Chondrocyte (in vitro differentiated cells): ENCODE data around the gene OAS2. TPM values are rescaled to one million over a fixed set of nuclear protein-coding genes. Genes with fewer than 3 reads are reported as not detected.

ENCODE experiments used
- DNase-seq: peaks from one replicate; pipeline ENCODE4 v3.0.0; 2021; ENCODE audit warnings: mixed read lengths, low spot score
- H3K27ac Mint-ChIP-seq: one replicate; pipeline ENCODE4 v1.8.0; 2021; ENCODE audit warnings: mild to moderate bottlenecking, moderate library complexity, mixed read lengths; ENCODE audit not compliant: unreplicated experiment
- H3K27me3 Mint-ChIP-seq: 2 replicates; pipeline ENCODE4 v1.8.0; 2021; ENCODE audit warnings: low read depth, mixed read lengths
- H3K36me3 Mint-ChIP-seq: 2 replicates; pipeline ENCODE4 v1.8.0; 2021; ENCODE audit warnings: low read depth, mixed read lengths
- H3K4me1 Mint-ChIP-seq: 2 replicates; pipeline ENCODE4 v1.8.0; 2021; ENCODE audit warnings: low read depth, mild to moderate bottlenecking, mixed read lengths
- H3K4me3 Mint-ChIP-seq: one replicate; pipeline ENCODE4 v1.8.0; 2021; ENCODE audit warnings: mild to moderate bottlenecking, moderate library complexity, mixed read lengths; ENCODE audit not compliant: unreplicated experiment
- H3K9me3 Mint-ChIP-seq: 2 replicates; pipeline ENCODE4 v1.8.0; 2021; ENCODE audit warnings: low read depth, mixed read lengths
- long read RNA-seq: library from polyadenylated mRNA; stranded (forward); transcript quantifications from one replicate; pipeline ENCODE4 v2.0.0, GENCODE V29; 2021
- total RNA-seq: library from RNA; stranded (reverse); gene quantifications from 3 replicates; pipeline ENCODE4 v1.2.1, GENCODE V29; 2021
- TF ChIP-seq, protein P1 (sequence below): fragments of 200-600 bp; sonication (generic); IDR thresholded peaks from 2 replicates; pipeline ENCODE4 v1.5.0; 2021; ENCODE audit warnings: antibody characterized with exemption, mild to moderate bottlenecking, moderate library complexity

OAS2 gene, protein sequence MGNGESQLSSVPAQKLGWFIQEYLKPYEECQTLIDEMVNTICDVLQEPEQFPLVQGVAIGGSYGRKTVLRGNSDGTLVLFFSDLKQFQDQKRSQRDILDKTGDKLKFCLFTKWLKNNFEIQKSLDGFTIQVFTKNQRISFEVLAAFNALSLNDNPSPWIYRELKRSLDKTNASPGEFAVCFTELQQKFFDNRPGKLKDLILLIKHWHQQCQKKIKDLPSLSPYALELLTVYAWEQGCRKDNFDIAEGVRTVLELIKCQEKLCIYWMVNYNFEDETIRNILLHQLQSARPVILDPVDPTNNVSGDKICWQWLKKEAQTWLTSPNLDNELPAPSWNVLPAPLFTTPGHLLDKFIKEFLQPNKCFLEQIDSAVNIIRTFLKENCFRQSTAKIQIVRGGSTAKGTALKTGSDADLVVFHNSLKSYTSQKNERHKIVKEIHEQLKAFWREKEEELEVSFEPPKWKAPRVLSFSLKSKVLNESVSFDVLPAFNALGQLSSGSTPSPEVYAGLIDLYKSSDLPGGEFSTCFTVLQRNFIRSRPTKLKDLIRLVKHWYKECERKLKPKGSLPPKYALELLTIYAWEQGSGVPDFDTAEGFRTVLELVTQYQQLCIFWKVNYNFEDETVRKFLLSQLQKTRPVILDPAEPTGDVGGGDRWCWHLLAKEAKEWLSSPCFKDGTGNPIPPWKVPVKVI
- 0.07 TPM in 1 of 3 replicates, not detected in the others for total RNA-seq
- long read RNA-seq: 0 reads

DNA sequence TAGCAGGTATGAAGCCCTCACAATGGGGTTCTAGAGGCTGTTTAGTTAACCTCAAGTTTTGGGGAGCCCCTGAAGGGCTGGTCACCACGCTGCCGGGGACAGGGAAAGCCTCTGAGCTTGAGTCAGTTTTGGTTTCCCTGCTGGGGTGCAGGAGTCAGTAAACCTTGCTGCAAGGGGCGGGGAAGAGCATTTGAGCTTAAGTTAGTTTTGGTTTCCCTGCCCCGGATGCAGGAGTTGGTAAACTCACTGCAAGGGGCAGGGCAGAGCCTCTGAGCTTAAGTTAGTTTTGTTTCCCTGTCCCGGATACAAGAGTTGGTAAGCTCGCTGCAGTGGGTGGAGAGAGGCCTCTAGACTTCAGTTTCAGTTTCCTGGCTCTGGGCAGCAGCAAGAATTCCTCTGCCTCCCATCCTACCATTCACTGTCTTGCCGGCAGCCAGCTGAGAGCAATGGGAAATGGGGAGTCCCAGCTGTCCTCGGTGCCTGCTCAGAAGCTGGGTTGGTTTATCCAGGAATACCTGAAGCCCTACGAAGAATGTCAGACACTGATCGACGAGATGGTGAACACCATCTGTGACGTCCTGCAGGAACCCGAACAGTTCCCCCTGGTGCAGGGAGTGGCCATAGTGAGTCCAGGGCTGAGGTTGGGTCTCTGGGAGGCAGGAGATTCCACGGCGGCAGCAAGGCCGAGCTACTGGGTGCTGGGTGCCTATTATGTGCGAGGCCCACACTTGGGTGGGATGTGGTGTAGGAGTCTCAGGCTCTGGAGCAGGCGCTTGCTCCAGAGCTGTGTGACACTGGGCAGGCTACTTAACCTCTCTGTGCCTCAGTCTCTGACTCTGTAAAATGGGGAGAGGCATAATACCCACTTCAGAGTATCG, at the start of gene OAS2:
OAS2 (plus strand) TSS at position 357 of the 878 bp plus-strand sequence; CDS start at position 447, 90 bp downstream.
- TF ChIP-seq, protein P1, sequence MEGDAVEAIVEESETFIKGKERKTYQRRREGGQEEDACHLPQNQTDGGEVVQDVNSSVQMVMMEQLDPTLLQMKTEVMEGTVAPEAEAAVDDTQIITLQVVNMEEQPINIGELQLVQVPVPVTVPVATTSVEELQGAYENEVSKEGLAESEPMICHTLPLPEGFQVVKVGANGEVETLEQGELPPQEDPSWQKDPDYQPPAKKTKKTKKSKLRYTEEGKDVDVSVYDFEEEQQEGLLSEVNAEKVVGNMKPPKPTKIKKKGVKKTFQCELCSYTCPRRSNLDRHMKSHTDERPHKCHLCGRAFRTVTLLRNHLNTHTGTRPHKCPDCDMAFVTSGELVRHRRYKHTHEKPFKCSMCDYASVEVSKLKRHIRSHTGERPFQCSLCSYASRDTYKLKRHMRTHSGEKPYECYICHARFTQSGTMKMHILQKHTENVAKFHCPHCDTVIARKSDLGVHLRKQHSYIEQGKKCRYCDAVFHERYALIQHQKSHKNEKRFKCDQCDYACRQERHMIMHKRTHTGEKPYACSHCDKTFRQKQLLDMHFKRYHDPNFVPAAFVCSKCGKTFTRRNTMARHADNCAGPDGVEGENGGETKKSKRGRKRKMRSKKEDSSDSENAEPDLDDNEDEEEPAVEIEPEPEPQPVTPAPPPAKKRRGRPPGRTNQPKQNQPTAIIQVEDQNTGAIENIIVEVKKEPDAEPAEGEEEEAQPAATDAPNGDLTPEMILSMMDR: no peak
- Mint-ChIP-seq H3K27ac (no peak within 1 kb of the TSS), H3K9me3 (peaks cover 17% of the 10 kb centered on the region), H3K4me3 (no peak within 1 kb of the TSS), H3K27me3 (peaks cover 5% of the 10 kb centered on the region), H3K4me1 (no peaks in the 10 kb centered on the region), H3K36me3 (no peaks in the 10 kb centered on the region)
- DNase-seq: no peak

DNA sequence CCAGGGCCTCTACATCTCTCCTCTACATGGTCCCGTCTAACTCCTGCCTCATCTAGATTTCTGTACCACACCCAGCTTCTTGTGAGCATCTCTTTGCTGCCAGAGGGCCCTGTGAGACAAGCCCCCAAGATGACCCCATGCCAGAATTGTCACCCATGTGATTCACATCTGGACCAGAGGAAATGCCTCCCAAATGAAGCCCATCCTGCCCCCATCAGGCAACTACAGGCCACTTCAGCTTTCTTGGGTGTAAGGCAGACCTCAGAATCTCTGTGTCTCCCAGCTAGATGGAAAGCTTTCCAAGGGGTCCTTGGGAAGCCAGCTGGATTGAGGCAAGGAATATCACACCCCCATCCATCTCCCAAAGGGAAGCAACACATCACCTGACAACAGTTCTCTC, 49.3 kb upstream of the OAS2 start:
- no peak for DNase-seq
- H3K27me3 Mint-ChIP-seq: peaks cover 18% of the 10 kb centered on the region
- H3K4me1 Mint-ChIP-seq: no peaks in the 10 kb centered on the region
- no peak overlapping the region for H3K4me3 Mint-ChIP-seq
- TF ChIP-seq, protein P1: no peak
- H3K36me3 Mint-ChIP-seq: no peaks in the 10 kb centered on the region
- H3K9me3 Mint-ChIP-seq: peaks cover 7% of the 10 kb centered on the region
- H3K27ac Mint-ChIP-seq: no peak overlapping the region

DNA sequence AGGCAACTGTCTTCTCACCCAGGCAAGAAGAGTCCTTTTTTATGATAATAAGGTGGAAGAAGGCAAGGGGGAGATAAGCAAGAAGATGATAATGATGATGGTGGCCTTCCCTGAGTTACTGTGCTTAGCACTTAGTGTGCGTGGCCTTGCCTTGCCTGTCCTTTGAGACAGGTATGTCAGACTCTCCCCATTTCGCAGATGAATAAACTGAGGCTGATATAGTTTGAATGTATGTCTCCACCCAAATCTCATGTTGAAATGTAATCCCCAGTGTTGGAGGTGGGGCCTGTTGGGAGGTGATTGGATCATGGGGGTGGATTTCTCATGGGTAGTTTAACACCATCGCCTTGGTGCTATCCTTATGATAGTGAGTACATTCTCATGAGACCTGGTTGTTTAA, 48.6 kb upstream of the OAS2 start:
- no peaks in the 10 kb centered on the region for H3K36me3 Mint-ChIP-seq
- no peak overlapping the region for H3K4me3 Mint-ChIP-seq
- H3K4me1 Mint-ChIP-seq: no peaks in the 10 kb centered on the region
- H3K9me3 Mint-ChIP-seq: peaks cover 7% of the 10 kb centered on the region
- DNase-seq: no peak
- TF ChIP-seq, protein P1: no peak
- no peak overlapping the region for H3K27ac Mint-ChIP-seq
- H3K27me3 Mint-ChIP-seq: peaks cover 17% of the 10 kb centered on the region

DNA sequence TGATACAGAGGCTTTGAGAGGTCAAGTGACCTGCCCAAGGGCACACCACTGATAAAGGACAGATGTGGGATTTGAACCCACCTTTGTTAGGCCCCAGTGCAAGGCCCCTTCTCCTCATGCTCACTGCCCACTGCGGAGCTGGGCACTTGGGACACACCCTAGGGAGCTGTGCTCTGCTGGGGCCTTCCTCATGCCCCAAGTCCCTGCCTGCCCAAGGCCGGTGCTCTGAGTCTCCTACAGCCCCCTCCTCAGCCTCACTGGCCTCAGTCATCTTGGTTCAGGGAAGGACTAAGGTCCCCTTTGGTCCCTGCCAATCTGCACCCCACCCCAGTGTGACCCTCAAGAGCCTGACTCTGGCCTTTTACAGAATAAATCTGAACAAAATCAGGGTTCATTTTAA, 48.0 kb upstream of the OAS2 start:
- H3K9me3 Mint-ChIP-seq: peaks cover 8% of the 10 kb centered on the region
- H3K4me3 Mint-ChIP-seq: no peak overlapping the region
- no peak overlapping the region for H3K27ac Mint-ChIP-seq
- DNase-seq: no peak
- peaks cover 13% of the 10 kb centered on the region for H3K27me3 Mint-ChIP-seq
- H3K36me3 Mint-ChIP-seq: no peaks in the 10 kb centered on the region
- TF ChIP-seq, protein P1: no peak
- no peaks in the 10 kb centered on the region for H3K4me1 Mint-ChIP-seq
